Measurements from ENCODE around the gene NR4A3. TPM values are rescaled to one million over a fixed set of nuclear protein-coding genes. Genes with fewer than 3 reads are reported as not detected.

Gene NR4A3
- total RNA-seq, 1 experiment from 2014 or later = 0.24 TPM

GRCh38 chr9:99850736-99851499 lies 29.2 kb downstream of the NR4A3 start:
- no peak overlapping the region for H2BK20ac ChIP-seq (ENCODE audit: low read depth, low read length, poor library complexity, severe bottlenecking)
- Mint-ChIP-seq H3K36me3 (ENCODE audit: insufficient read depth in 1 of 3, low read depth in 3 of 3) (no peaks in the 10 kb centered on the region; a peak in 1 of 7 replicates), H3K27ac (no peak overlapping the region), H3K27me3 (ENCODE audit: low read depth) (0 out of 2 replicates have a peak, but pooled peaks cover 3% of the 10 kb centered on the region), H3K4me1 (peaks cover 0 to 13% of the 10 kb centered on the region in 2 experiments; a peak in 3 of 4 replicates), H3K9me3 (peaks cover 0 to 2% of the 10 kb centered on the region in 2 experiments; a peak in 3 of 5 replicates), H3K4me3 (no peak overlapping the region)
- no peak for TF ChIP-seq CTCF (conservative IDR thresholded peaks at IDR 0.05)
- H2AK5ac ChIP-seq (ENCODE audit: insufficient read length, low read length) = no peak overlapping the region
- H3K4ac ChIP-seq (ENCODE audit: low read depth, low read length) = no peak overlapping the region
- H2BK12ac ChIP-seq (ENCODE audit: insufficient read length, low read depth, low read length) = no peak overlapping the region
- no peak overlapping the region for H4K5ac ChIP-seq (ENCODE audit: insufficient read length, low read depth, low read length)
- no peaks in the 10 kb centered on the region for H3K27me3 ChIP-seq (ENCODE audit: insufficient read depth, low read length)
- H2BK120ac ChIP-seq (ENCODE audit: low read depth, low read length, poor library complexity, severe bottlenecking) = no peak overlapping the region
- no peaks in the 10 kb centered on the region for H3K79me1 ChIP-seq (ENCODE audit: insufficient read depth, low read depth, low read length, poor library complexity, severe bottlenecking)
- no peak overlapping the region for H2BK5ac ChIP-seq (ENCODE audit: insufficient read length, low read length)
- no peak overlapping the region for H2AFZ ChIP-seq (ENCODE audit: low read length)
- no peak overlapping the region for H3K23ac ChIP-seq (ENCODE audit: insufficient read length, low read depth, low read length)
- H3K79me2 ChIP-seq (ENCODE audit: insufficient read depth, low read length) = no peaks in the 10 kb centered on the region
- no peak overlapping the region for H3K18ac ChIP-seq (ENCODE audit: insufficient read length, low read depth, low read length)
- no peaks in the 10 kb centered on the region; the same call in 1 of the 2 replicates for H3K4me1 ChIP-seq (ENCODE audit: insufficient read depth, low read length)
- no peak for DNase-seq
- H3K56ac ChIP-seq (ENCODE audit: insufficient read length, low read depth, low read length) = no peak overlapping the region
- H4K8ac ChIP-seq (replicated peaks; ENCODE audit: insufficient read length, low read depth, low read length) = no peak overlapping the region
- WGBS (ENCODE audit: extremely low coverage, insufficient read length, low lambda C conversion rate) = no CpG with 5 or more reads among the region's 2 CpGs
- no peak overlapping the region for H3T11ph ChIP-seq (ENCODE audit: low read length)
- H4K91ac ChIP-seq (ENCODE audit: insufficient read length, low read depth, low read length) = no peak overlapping the region
- H3K14ac ChIP-seq (ENCODE audit: insufficient read depth, low read length) = no peak overlapping the region
- H3K9ac ChIP-seq (ENCODE audit: extremely low read depth, insufficient read length, low read length) = no peak overlapping the region
- no peak overlapping the region for H3K27ac ChIP-seq (ENCODE audit: insufficient read length, low read depth, low read length)
- H3K9me3 ChIP-seq (ENCODE audit: control insufficient read depth, low read depth, low read length) = no peaks in the 10 kb centered on the region
- H3K23me2 ChIP-seq (ENCODE audit: insufficient read length, low read depth, low read length, poor library complexity, severe bottlenecking) = no peaks in the 10 kb centered on the region
- no peaks in the 10 kb centered on the region for H4K20me1 ChIP-seq (ENCODE audit: control insufficient read depth, insufficient read depth, insufficient read length)
- no peak overlapping the region for H3K4me2 ChIP-seq (ENCODE audit: insufficient read depth, insufficient read length, low read length)
- no peak overlapping the region for H2BK15ac ChIP-seq (ENCODE audit: low read depth, low read length)

All from H9 (cell line).